NCI-H1694 (cell line): ENCODE data around the gene ATP7A.
"Not testable (repeated sequence)": the region's sequence is repeated elsewhere in the genome, so short reads cannot be mapped to it uniquely, and the experiment has no call there.

Experiments
- DNase-seq: peaks from one replicate; lab custom pipeline; 2025; lab: John Stamatoyannopoulos, UW

Gene ATP7A

DNA sequence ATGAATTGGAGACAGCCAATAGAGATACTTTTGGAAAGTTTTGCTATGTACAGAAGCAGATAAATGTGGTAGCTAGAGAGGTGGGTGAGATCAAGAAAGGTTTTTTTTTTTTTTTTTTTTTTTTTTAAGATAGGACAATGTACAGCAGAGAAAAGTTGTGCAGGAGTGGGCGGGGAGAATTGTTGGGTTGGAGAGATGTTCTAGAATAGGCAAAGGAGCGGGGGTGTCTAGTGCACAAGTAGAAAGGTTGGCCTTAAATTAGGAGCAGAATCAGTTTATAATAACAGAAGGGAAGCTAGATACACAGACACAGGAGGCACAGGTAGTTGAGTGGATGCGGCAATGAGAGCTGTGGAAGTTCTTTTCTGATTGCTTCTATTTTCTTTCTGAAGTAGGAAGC is 127.4 kb downstream of the ATP7A start:
- no peak for DNase-seq

- DNase-seq = no peak
Observed at GRCh38 chrX:78042601-78043000, 132.1 kb downstream of the ATP7A start.

DNA sequence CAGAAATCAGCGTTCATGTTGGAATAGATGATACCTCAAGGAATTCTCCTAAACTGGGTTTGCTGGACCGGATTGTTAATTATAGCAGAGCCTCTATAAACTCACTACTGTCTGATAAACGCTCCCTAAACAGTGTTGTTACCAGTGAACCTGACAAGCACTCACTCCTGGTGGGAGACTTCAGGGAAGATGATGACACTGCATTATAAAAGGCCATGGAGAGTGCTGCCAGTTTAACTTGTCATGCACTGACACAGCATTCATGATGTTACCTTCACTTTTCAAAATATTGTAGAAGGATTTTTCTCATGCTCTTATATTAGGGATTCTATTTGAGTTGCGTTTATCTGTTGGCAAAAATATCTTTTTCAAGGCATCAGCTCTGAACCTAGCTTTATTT is 135.9 kb downstream of the ATP7A start:
- DNase-seq = no peak

- no peak for DNase-seq
Observed at GRCh38 chrX:78048052-78048451, 137.6 kb downstream of the ATP7A start.

DNA sequence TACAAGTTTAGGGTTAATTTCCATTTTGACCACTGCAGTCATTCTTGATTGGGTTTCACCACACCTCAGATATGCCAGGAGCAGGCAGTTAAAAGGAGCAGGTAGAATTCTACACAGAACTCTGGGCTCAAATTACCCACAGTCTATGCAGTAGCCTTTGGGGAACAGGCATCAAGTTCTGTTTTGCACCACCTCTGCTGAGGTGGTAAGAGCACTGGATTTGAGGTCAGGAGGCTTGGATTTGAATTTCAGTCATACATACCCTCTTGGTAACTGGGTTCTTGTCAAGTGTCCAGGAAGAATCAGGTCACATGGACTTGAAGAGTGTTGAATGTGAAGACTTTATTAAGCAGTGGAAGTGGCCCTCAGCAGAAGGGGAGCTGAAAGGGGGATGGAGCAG is 153.2 kb downstream of the ATP7A start:
- DNase-seq = no peak

- DNase-seq = no peak
Observed at GRCh38 chrX:78064152-78064551, 153.7 kb downstream of the ATP7A start.

DNA sequence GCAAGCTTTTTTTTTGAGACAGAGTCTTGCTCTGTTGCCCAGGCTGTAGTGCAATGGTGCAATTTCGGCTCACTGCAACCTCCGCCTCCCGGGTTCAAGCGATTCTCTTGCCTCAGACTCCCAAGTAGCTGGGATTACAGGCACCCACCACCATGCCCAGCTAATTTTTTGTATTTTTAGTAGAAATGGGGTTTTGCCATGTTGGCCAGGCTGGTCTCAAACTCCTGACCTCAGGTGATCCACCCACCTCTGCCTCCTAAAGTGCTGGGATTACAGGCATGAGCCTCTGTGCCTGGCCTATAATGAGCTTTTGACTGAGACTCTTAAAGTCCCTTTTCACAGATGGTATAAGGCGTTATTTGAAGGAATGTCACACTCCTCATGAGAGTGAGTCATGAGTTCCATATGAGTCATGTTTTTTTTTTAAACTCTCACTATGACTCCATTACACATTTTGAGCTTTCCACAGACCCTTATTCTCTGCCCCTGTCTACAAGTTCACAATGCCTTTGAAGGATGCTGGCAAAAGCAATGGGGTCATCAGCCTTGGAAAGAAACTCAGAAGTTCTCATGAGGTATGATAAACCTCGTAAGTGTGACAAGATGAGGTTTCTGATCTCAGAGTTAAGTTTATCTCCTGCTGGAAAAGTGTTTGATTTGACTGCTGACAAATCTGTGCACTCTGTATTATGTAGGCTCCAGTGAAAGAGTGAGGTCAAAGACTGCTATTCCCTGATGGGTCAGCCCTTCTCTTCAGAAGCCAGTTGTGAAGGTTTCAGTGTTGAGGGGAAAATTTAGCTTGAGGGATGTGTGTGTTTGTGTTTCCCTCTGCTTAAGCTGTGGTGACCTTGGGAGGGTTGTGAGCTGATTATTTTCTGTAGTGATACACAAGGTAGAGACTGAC is 154.5 kb downstream of the ATP7A start:
- DNase-seq = not testable (repeated sequence)

DNA sequence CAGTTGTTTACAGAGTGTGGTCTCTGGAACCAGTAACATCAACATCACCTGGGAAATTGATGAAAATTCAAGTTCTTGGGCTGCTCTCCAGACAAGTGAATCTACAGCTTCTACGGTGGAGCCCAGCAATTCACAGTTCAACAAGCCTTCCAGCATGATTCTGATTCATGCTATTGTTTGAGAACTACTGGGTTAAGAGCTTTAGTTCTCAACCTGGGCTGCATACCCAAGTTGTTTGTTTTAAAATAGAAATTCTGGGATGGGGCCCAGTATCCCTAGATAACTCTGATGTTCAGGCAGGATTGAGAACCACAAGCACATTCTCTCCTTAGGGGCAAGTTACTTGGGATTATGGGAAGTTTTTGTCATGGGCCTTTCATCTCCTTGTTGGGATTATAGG is 155.6 kb downstream of the ATP7A start:
- no peak for DNase-seq

- DNase-seq = no peak
Observed at GRCh38 chrX:78071331-78071730, 160.8 kb downstream of the ATP7A start.

DNA sequence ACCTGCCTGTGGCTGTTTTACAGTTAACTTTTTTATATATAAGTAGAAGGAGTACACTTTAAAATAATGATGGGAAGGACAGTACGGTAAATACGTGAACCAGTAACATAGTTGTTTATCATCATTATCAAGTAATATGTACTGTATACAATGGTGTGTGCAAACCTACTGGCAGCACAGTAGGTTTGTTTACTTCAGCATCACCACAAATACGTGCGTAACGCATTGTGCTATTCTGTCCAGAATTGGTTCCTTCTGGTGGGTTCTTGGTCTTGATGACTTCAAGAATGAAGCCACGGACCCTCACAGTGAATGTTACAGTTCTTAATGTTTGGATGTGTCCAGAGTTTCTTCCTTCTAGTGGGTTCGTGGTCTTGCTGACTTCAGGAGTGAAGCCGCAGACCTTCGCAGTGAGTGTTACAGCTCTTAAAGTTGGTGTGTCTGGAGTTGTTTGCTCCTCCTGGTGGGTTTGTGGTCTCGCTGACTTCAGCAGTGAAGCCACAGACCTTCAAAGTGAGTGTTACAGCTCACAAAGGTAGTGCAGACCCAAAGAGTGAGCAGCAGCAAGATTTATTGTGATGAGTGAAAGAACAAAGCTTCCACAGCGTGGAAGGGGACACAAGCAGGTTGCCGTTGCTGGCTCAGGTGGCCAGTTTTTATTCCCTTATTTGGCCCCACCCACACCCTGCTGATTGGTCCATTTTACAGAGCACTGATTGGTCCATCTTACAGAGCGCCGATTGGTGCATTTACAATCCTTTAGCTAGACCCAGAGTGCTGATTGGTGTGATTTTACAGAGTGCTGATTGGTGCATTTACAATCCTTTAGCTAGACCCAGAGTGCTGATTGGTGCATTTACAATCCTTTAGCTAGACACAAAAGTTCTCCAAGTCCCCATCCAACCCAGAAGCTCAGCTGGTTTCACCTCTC is 162.9 kb downstream of the ATP7A start:
- DNase-seq = not testable (repeated sequence)

DNA sequence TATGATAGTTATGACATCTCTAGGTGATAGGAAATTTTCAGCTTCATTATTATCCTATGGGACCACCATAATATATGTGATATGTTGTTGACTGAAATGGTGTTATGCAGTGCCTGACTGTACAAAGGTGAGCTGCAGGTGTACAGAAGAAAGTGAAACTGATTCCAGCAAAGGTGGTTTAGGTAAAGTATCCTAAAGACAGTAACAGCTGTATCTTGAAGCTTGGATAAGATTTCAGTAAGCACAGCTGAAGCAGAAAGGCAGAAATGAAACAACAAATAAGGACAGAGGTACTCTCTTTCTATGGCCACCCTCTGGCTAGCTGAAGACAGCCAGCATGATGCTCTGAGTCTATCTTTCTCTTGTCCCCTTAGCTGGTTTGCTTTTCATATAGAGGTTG is 163.6 kb downstream of the ATP7A start:
- no peak for DNase-seq

DNA sequence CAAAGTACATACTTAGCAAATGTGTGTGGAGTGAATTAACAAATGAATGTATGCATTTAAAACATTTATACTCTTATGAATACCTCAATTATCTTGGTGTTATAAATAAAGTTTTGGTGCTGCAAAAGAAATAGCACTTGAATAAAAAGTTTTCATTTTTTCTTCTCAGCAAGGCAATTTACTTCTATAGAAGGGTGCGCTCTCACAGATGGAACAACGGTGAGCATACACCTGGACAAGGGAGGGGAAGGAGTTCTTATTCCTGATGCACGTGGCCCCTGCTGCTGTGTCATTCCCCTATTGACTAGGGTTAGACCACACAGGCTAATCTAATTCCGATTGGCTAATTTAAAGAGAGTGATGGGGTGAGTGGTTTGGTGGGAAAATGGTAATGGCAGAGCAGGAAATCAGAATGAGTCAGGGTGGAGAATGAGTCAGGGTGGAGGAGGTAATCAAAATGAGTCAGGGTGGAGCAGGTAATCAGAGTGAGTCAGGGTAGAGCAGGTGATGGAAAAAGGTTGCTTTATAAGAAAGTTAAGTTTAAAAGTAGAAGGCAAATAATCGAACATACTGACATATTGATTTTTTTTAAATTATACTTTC is 165.4 kb downstream of the ATP7A start:
- no peak for DNase-seq

GRCh38 chrX:78081413-78081812 is 170.9 kb downstream of the ATP7A start:
- not testable (repeated sequence) for DNase-seq

DNA sequence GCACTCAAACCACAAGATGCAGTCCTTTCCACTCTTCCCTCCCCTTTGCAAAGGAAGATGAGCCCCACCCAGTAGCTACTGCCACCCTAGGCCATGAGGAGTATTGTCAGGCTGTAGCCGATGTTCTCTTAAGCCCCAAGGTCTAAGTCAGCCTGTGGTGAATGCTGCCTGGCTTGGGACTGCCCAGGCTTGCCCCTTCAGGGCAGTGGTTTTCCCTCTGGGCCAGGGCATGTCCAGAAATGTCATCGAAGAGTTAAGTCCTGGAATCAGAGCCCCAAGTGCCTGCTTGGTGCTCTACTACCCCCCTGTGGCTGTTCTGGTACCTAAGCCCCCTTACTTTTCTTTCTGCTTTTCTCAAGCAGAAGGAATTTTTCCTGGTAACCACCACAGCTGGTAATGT is 181.8 kb downstream of the ATP7A start:
- DNase-seq = no peak

- no peak for DNase-seq
Observed at GRCh38 chrX:78098108-78098507, 187.6 kb downstream of the ATP7A start.
